ENCODE data around the gene TRAM2.

GRCh38 chr6:52598824-52599190 lies 21.9 kb upstream of the TRAM2 start:
- no peak for TF ChIP-seq CTCF (IDR thresholded peaks at IDR 0.05; ENCODE audit: low read depth, low read length)
- TF ChIP-seq EZH2phosphoT487 (IDR thresholded peaks at IDR 0.05; ENCODE audit: low read depth) = no peak

All from OCI-LY3 (cell line).